Kasumi-1 (cell line): ENCODE data around the gene RSF1.

Experiments
- DNase-seq, 2 experiments: peaks; one replicate each; lab custom pipeline; 2025; lab: John Stamatoyannopoulos, UW

RSF1 gene

GRCh38 chr11:77748266-77748665 lies 72.3 kb downstream of the RSF1 start:
- DNase-seq: no peak

- no peak for DNase-seq
Observed at GRCh38 chr11:77747381-77747969, 73.0 kb downstream of the RSF1 start.

- no peak for DNase-seq
Observed at GRCh38 chr11:77736473-77736872, 84.0 kb downstream of the RSF1 start.

GRCh38 chr11:77734890-77735289 lies 85.6 kb downstream of the RSF1 start:
- no peak for DNase-seq

GRCh38 chr11:77732143-77732542 lies 88.4 kb downstream of the RSF1 start:
- DNase-seq: no peak

GRCh38 chr11:77730789-77731188 lies 89.7 kb downstream of the RSF1 start:
- DNase-seq: no peak

- DNase-seq: no peak
Observed at GRCh38 chr11:77729063-77729462, 91.5 kb downstream of the RSF1 start.

GRCh38 chr11:77728203-77728786 lies 92.2 kb downstream of the RSF1 start:
- no peak for DNase-seq

- no peak for DNase-seq
Observed at GRCh38 chr11:77726524-77726923, 94.0 kb downstream of the RSF1 start.

GRCh38 chr11:77725433-77725832 lies 95.1 kb downstream of the RSF1 start:
- DNase-seq: no peak

GRCh38 chr11:77724636-77725035 lies 95.9 kb downstream of the RSF1 start:
- no peak for DNase-seq

- no peak for DNase-seq
Observed at GRCh38 chr11:77723024-77723423, 97.5 kb downstream of the RSF1 start.

GRCh38 chr11:77710358-77710757 lies 110.2 kb downstream of the RSF1 start:
- DNase-seq: no peak

- DNase-seq: no peak
Observed at GRCh38 chr11:77705876-77706579, 114.5 kb downstream of the RSF1 start.

- DNase-seq: peak; percentile 35 to 36
Observed at GRCh38 chr11:77705195-77705875, 115.2 kb downstream of the RSF1 start.

- no peak for DNase-seq
Observed at GRCh38 chr11:77704029-77704428, 116.5 kb downstream of the RSF1 start.

GRCh38 chr11:77699425-77699824 lies 121.1 kb downstream of the RSF1 start:
- DNase-seq: no peak

GRCh38 chr11:77698896-77699295 lies 121.6 kb downstream of the RSF1 start:
- DNase-seq: no peak

GRCh38 chr11:77697865-77698264 lies 122.7 kb downstream of the RSF1 start:
- no peak for DNase-seq

- no peak for DNase-seq
Observed at GRCh38 chr11:77695417-77695816, 125.1 kb downstream of the RSF1 start.

- no peak for DNase-seq
Observed at GRCh38 chr11:77690649-77691048, 129.9 kb downstream of the RSF1 start.

- no peak for DNase-seq
Observed at GRCh38 chr11:77687088-77687487, 133.4 kb downstream of the RSF1 start.

GRCh38 chr11:77677138-77677537 lies 143.4 kb downstream of the RSF1 start:
- DNase-seq: no peak
